Measurements from ENCODE around the gene FILIP1L. TPM values are rescaled to one million over a fixed set of nuclear protein-coding genes. Genes with fewer than 3 reads are reported as not detected.

FILIP1L gene
- total and polyA plus RNA-seq, 2 donors (not counting 1 experiment from before 2014, with no cell fraction given), result 0.32 to 0.48 TPM

DNA sequence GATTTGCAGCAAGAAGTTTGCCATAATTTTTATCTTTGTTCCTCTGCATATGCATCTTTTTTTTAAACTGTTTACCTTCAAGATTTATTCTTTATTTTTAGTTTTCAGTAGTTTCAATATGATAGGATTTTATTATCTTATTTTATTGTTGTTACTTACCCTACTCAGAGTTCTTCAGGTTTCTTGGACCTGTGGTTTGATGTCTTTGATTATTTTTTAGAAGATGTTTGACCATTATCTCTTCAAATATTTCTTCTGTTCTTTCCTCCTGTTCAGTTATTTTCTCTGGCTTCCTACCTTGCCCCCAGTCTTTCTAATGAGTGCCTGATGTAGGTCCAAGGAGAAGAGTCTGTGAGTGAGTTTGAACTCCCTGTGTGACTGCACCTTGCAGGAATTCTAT is 137.7 kb downstream of the FILIP1L start:
- CTCF ChIA-PET, result no interaction called here
- DNase-seq, result no peak

DNA sequence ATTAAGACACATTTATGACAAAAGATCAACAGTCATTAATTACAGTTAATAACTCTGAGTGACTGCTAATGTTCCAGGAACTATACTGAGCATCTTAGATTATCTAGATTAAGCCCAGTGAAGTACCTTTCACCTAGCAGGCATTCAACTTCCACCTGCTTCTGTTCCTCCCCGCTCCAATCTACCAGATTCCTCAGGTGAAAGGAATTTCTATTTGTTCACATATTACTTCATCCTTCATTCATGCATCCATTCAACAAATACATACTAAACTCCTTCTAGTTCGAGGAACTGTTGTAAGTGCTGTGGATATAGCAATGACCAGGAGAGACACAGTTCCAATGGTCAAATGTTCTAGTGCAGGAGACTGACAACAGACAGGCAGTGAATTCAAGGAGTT is 139.3 kb downstream of the FILIP1L start:
- Histone ChIP-seq H3K9ac (ENCODE audit: low read length) (no peak overlapping the region), H3K4me2 (replicated peaks; ENCODE audit: low read depth, low read length, poor library complexity, severe bottlenecking) (no peak overlapping the region), H3K27me3 (replicated peaks in 1 of 4; ENCODE audit: control extremely low read depth in 1 of 4, control insufficient read depth in 3 of 4, insufficient read depth in 4 of 4, low read length in 3 of 4) (no peaks in the 10 kb centered on the region), H3K36me3 (replicated peaks in 1 of 2; ENCODE audit: control extremely low read depth in 1 of 2, control insufficient read depth in 1 of 2, extremely low read depth in 1 of 2, insufficient read depth in 2 of 2, low read length in 1 of 2) (no peaks in the 10 kb centered on the region), H3K9me3 (ENCODE audit: control extremely low read depth in 1 of 3, control insufficient read depth in 2 of 3, insufficient read depth in 1 of 3, low read length in 2 of 3) (no peaks in the 10 kb centered on the region), H3K27ac (ENCODE audit: low read length in 2 of 2) (no peak overlapping the region), H3K4me3 (ENCODE audit: control extremely low read depth in 1 of 5, extremely low read depth in 1 of 5, insufficient read depth in 1 of 5, low read depth in 2 of 5, low read length in 4 of 5) (no peak overlapping the region), H2AFZ (ENCODE audit: insufficient read depth, low read depth, low read length, poor library complexity, severe bottlenecking) (no peak overlapping the region), H3K4me1 (ENCODE audit: control insufficient read depth in 2 of 2, insufficient read depth in 2 of 2, low read length in 2 of 2) (no peaks in the 10 kb centered on the region), H3K79me2 (ENCODE audit: control insufficient read depth, insufficient read depth, low read length) (no peaks in the 10 kb centered on the region), H4K20me1 (ENCODE audit: control insufficient read depth, insufficient read depth, low read length, poor library complexity, severe bottlenecking) (no peaks in the 10 kb centered on the region)
- intact Hi-C loops (cut with micrococcal nuclease), result no loop called here
- ChIA-PET CTCF (no interaction called here), POLR2A (no interaction called here)
- Mint-ChIP-seq H3K4me3 (no peak overlapping the region), H3K27me3 (no peaks in the 10 kb centered on the region), H3K9me3 (ENCODE audit: insufficient read depth) (no peaks in the 10 kb centered on the region), H3K4me1 (no peaks in the 10 kb centered on the region), H3K27ac (no peak overlapping the region)
- ATAC-seq (ENCODE audit: low read depth) (no peak), DNase-seq (no peak)
- TF ChIP-seq EZH2 (IDR thresholded peaks at IDR 0.05; ENCODE audit: borderline replicate concordance, insufficient read depth, low read depth, low read length, poor library complexity, severe bottlenecking), result no peak
- TF ChIP-seq, protein P1, sequence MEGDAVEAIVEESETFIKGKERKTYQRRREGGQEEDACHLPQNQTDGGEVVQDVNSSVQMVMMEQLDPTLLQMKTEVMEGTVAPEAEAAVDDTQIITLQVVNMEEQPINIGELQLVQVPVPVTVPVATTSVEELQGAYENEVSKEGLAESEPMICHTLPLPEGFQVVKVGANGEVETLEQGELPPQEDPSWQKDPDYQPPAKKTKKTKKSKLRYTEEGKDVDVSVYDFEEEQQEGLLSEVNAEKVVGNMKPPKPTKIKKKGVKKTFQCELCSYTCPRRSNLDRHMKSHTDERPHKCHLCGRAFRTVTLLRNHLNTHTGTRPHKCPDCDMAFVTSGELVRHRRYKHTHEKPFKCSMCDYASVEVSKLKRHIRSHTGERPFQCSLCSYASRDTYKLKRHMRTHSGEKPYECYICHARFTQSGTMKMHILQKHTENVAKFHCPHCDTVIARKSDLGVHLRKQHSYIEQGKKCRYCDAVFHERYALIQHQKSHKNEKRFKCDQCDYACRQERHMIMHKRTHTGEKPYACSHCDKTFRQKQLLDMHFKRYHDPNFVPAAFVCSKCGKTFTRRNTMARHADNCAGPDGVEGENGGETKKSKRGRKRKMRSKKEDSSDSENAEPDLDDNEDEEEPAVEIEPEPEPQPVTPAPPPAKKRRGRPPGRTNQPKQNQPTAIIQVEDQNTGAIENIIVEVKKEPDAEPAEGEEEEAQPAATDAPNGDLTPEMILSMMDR (IDR thresholded peaks at IDR 0.05), result no peak
- no CpG with 5 or more reads among the region's 2 CpGs for WGBS (ENCODE audit: insufficient coverage)

More for the DNA sequence above, 137.7 kb downstream of the FILIP1L start:
- no peak for ATAC-seq (ENCODE audit: low read depth)
- H3K4me1 Mint-ChIP-seq, result peaks cover 1% of the 10 kb centered on the region
- H3K9me3 ChIP-seq (ENCODE audit: control extremely low read depth in 1 of 3, control insufficient read depth in 2 of 3, insufficient read depth in 1 of 3, low read length in 2 of 3), result no peaks in the 10 kb centered on the region
- H3K9me3 Mint-ChIP-seq (ENCODE audit: insufficient read depth), result no peaks in the 10 kb centered on the region
- no peaks in the 10 kb centered on the region for H3K79me2 ChIP-seq (ENCODE audit: control insufficient read depth, insufficient read depth, low read length)
- no peak overlapping the region for H3K4me3 ChIP-seq (ENCODE audit: control extremely low read depth in 1 of 5, extremely low read depth in 1 of 5, insufficient read depth in 1 of 5, low read depth in 2 of 5, low read length in 4 of 5)
- no peak overlapping the region for H3K27ac Mint-ChIP-seq
- H3K9ac ChIP-seq (ENCODE audit: low read length), result no peak overlapping the region
- H2AFZ ChIP-seq (ENCODE audit: insufficient read depth, low read depth, low read length, poor library complexity, severe bottlenecking), result no peak overlapping the region
- H3K4me3 Mint-ChIP-seq, result no peak overlapping the region
- H3K36me3 ChIP-seq (replicated peaks in 1 of 2; ENCODE audit: control extremely low read depth in 1 of 2, control insufficient read depth in 1 of 2, extremely low read depth in 1 of 2, insufficient read depth in 2 of 2, low read length in 1 of 2), result no peaks in the 10 kb centered on the region
- H3K4me1 ChIP-seq (ENCODE audit: control insufficient read depth in 2 of 2, insufficient read depth in 2 of 2, low read length in 2 of 2), result no peaks in the 10 kb centered on the region
- no peaks in the 10 kb centered on the region for H4K20me1 ChIP-seq (ENCODE audit: control insufficient read depth, insufficient read depth, low read length, poor library complexity, severe bottlenecking)
- POLR2A ChIA-PET, result no interaction called here
- H3K27me3 Mint-ChIP-seq, result no peaks in the 10 kb centered on the region
- no peak for TF ChIP-seq EZH2 (IDR thresholded peaks at IDR 0.05; ENCODE audit: borderline replicate concordance, insufficient read depth, low read depth, low read length, poor library complexity, severe bottlenecking)
- TF ChIP-seq, protein P1 (IDR thresholded peaks at IDR 0.05), result no peak
- H3K27ac ChIP-seq (ENCODE audit: low read length in 2 of 2), result no peak overlapping the region
- H3K27me3 ChIP-seq (replicated peaks in 1 of 4; ENCODE audit: control extremely low read depth in 1 of 4, control insufficient read depth in 3 of 4, insufficient read depth in 4 of 4, low read length in 3 of 4), result no peaks in the 10 kb centered on the region
- no peak overlapping the region for H3K4me2 ChIP-seq (replicated peaks; ENCODE audit: low read depth, low read length, poor library complexity, severe bottlenecking)
- intact Hi-C loops (cut with micrococcal nuclease), result no loop called here

Measured in B cell (primary cell).